Cerebellar cortex (tissue), 1 donor: Measurements from ENCODE around the gene CYB5R2.
A peak's percentile ranks its signal among the peaks of the same experiment; 100 is the strongest.

Source experiments
- DNase-seq: peaks from one replicate; pipeline ENCODE4 v3.0.0-alpha.2; 2015; ENCODE audit warnings: low spot score

CYB5R2 gene

GRCh38 chr11:7672960-7673723, at the start of gene CYB5R2:
Gene CYB5R2, minus strand, starts transcription at chr11:7673500. Its CDS starts 675 bp downstream, at chr11:7672825.
- no peak for DNase-seq

- DNase-seq = no peak
Measured at GRCh38 chr11:7714786-7715185, 41.5 kb upstream of the CYB5R2 start.

GRCh38 chr11:7706377-7706776, 33.1 kb upstream of the CYB5R2 start, which contains the start of gene OVCH2:
Gene OVCH2, minus strand, starts transcription at chr11:7706477. Its CDS starts 83 bp downstream, at chr11:7706394.
- no peak for DNase-seq

- no peak for DNase-seq
Measured at GRCh38 chr11:7703740-7704139, 30.4 kb upstream of the CYB5R2 start.

GRCh38 chr11:7696424-7696823, 23.1 kb upstream of the CYB5R2 start:
- no peak for DNase-seq

GRCh38 chr11:7694235-7694634, 20.9 kb upstream of the CYB5R2 start:
- no peak for DNase-seq

- DNase-seq = no peak
Measured at GRCh38 chr11:7692426-7692825, 19.1 kb upstream of the CYB5R2 start.

GRCh38 chr11:7691759-7692350, 18.6 kb upstream of the CYB5R2 start:
- no peak for DNase-seq

- DNase-seq = no peak
Measured at GRCh38 chr11:7690648-7691047, 17.3 kb upstream of the CYB5R2 start.

GRCh38 chr11:7689239-7689638, 15.9 kb upstream of the CYB5R2 start:
- DNase-seq = no peak

- DNase-seq = peak; percentile 35
Measured at GRCh38 chr11:7688238-7688826, 15.0 kb upstream of the CYB5R2 start.

- no peak for DNase-seq
Measured at GRCh38 chr11:7687386-7687785, 14.1 kb upstream of the CYB5R2 start.

GRCh38 chr11:7686761-7687160, 13.5 kb upstream of the CYB5R2 start:
- no peak for DNase-seq

- no peak for DNase-seq
Measured at GRCh38 chr11:7683571-7683970, 10.3 kb upstream of the CYB5R2 start.

- DNase-seq = no peak
Measured at GRCh38 chr11:7677796-7678201, 4.5 kb upstream of the CYB5R2 start.

- no peak for DNase-seq
Measured at GRCh38 chr11:7677071-7677470, 3.8 kb upstream of the CYB5R2 start.

- DNase-seq = no peak
Measured at GRCh38 chr11:7675631-7676030, 2.3 kb upstream of the CYB5R2 start.

GRCh38 chr11:7673724-7674434, 579 bp upstream of the CYB5R2 start:
- DNase-seq = no peak

GRCh38 chr11:7672276-7672959, 882 bp downstream of the CYB5R2 start:
- DNase-seq = no peak

- DNase-seq = no peak
Measured at GRCh38 chr11:7671347-7672215, 1.7 kb downstream of the CYB5R2 start.

- no peak for DNase-seq
Measured at GRCh38 chr11:7670641-7671040, 2.7 kb downstream of the CYB5R2 start.
